Stimulated activated CD4-positive, alpha-beta T cell treated with anti-CD3 and anti-CD28 coated beads, TNF-alpha, amount 100 ng/mL, for 1 hour (primary cell): ENCODE results near the gene CDCA3.
A peak's percentile ranks its signal among the peaks of the same experiment; 100 is the strongest.
"Not testable (repeated sequence)": the region's sequence is repeated elsewhere in the genome, so short reads cannot be mapped to it uniquely, and the experiment has no call there.

Experiments
- DNase-seq, 3 donors: peaks; one replicate each; pipeline ENCODE4 v3.0.0-alpha.2; 2020; ENCODE audit warnings: low read depth in 3 of 3, low spot score in 1 of 3

Gene CDCA3

GRCh38 chr12:6872073-6873048 is 21.3 kb upstream of the CDCA3 start:
- DNase-seq, result peak in 2 of 3 donors; percentile 70 to 81

GRCh38 chr12:6871052-6871957 is 20.2 kb upstream of the CDCA3 start:
- DNase-seq, result no peak

GRCh38 chr12:6870304-6870703 is 19.2 kb upstream of the CDCA3 start:
- not testable (repeated sequence) for DNase-seq

- DNase-seq, result peak; percentile 71
Observed at GRCh38 chr12:6869049-6870021, 18.2 kb upstream of the CDCA3 start.

GRCh38 chr12:6868211-6869048 is 17.3 kb upstream of the CDCA3 start:
- DNase-seq, result no peak

- peak; percentile 49 to 66 (median 55) for DNase-seq
Observed at GRCh38 chr12:6867413-6868210, 16.5 kb upstream of the CDCA3 start, which contains the start of gene TPI1. Gene TPI1, plus strand, starts transcription at chr12:6867531. Its CDS starts 36 bp downstream, at chr12:6867567.

GRCh38 chr12:6866920-6867412 is 15.9 kb upstream of the CDCA3 start:
- peak in 1 of 3 donors; percentile 73 for DNase-seq

- DNase-seq, result no peak
Observed at GRCh38 chr12:6866163-6866919, 15.3 kb upstream of the CDCA3 start.

GRCh38 chr12:6865307-6865706 is 14.2 kb upstream of the CDCA3 start:
- DNase-seq, result not testable (repeated sequence)

GRCh38 chr12:6863586-6864321 is 12.7 kb upstream of the CDCA3 start:
- no peak for DNase-seq

- DNase-seq, result no peak
Observed at GRCh38 chr12:6863033-6863432, 11.9 kb upstream of the CDCA3 start.

- no peak for DNase-seq
Observed at GRCh38 chr12:6861391-6861790, 10.3 kb upstream of the CDCA3 start.

GRCh38 chr12:6860942-6861341 is 9.9 kb upstream of the CDCA3 start:
- no peak for DNase-seq

- DNase-seq, result no peak
Observed at GRCh38 chr12:6860116-6860515, 9.0 kb upstream of the CDCA3 start.

- DNase-seq, result no peak
Observed at GRCh38 chr12:6858799-6859198, 7.7 kb upstream of the CDCA3 start.

- DNase-seq, result no peak
Observed at GRCh38 chr12:6855322-6855721, 4.2 kb upstream of the CDCA3 start.

GRCh38 chr12:6854036-6854435 is 3.0 kb upstream of the CDCA3 start:
- no peak for DNase-seq
